C1 segment of cervical spinal cord (tissue), 14 donors: Measurements from ENCODE around the gene C1QTNF5.
"Not testable (repeated sequence)": the region's sequence is repeated elsewhere in the genome, so short reads cannot be mapped to it uniquely, and the experiment has no call there.

ENCODE experiments used
- DNase-seq, 14 donors: peaks; one replicate each; lab custom pipeline; 2025; lab: John Stamatoyannopoulos, UW

C1QTNF5 gene

GRCh38 chr11:119340335-119341221 lies at the start of gene C1QTNF5:
C1QTNF5 (minus strand) TSS chr11:119340883; CDS start chr11:119340397, 486 bp downstream.
- DNase-seq, result peak in 12 of 14 donors; percentile 21 to 87 (median 72)

GRCh38 chr11:119389611-119390254 lies 49.0 kb upstream of the C1QTNF5 start:
- DNase-seq, result no peak

- no peak for DNase-seq
Observed at GRCh38 chr11:119388103-119388502, 47.4 kb upstream of the C1QTNF5 start.

- DNase-seq, result no peak
Observed at GRCh38 chr11:119384332-119384731, 43.6 kb upstream of the C1QTNF5 start.

GRCh38 chr11:119382513-119382912 lies 41.8 kb upstream of the C1QTNF5 start:
- not testable (repeated sequence) for DNase-seq

GRCh38 chr11:119382101-119382500 lies 41.4 kb upstream of the C1QTNF5 start:
- no peak for DNase-seq

- DNase-seq, result peak; percentile 69 to 97 (median 92)
Observed at GRCh38 chr11:119381181-119381988, 40.7 kb upstream of the C1QTNF5 start, which contains the start of gene USP2. USP2 (minus strand) TSS chr11:119381690; CDS start chr11:119373480, 8,210 bp downstream.

GRCh38 chr11:119380827-119381180 lies 40.1 kb upstream of the C1QTNF5 start:
- no peak for DNase-seq

- DNase-seq, result no peak
Observed at GRCh38 chr11:119380160-119380826, 39.6 kb upstream of the C1QTNF5 start.

GRCh38 chr11:119378851-119379465 lies 38.3 kb upstream of the C1QTNF5 start:
- no peak for DNase-seq

- DNase-seq, result no peak
Observed at GRCh38 chr11:119377961-119378667, 37.4 kb upstream of the C1QTNF5 start.

- no peak for DNase-seq
Observed at GRCh38 chr11:119377112-119377901, 36.6 kb upstream of the C1QTNF5 start.

- peak in 13 of 14 donors; percentile 54 to 97 (median 91) for DNase-seq
Observed at GRCh38 chr11:119376197-119376847, 35.6 kb upstream of the C1QTNF5 start.

- peak in 12 of 14 donors; percentile 39 to 95 (median 86) for DNase-seq
Observed at GRCh38 chr11:119375337-119376196, 34.9 kb upstream of the C1QTNF5 start.

- peak in 8 of 14 donors; percentile 51 to 79 (median 73) for DNase-seq
Observed at GRCh38 chr11:119374632-119375336, 34.1 kb upstream of the C1QTNF5 start.

- DNase-seq, result peak in 12 of 14 donors; percentile 48 to 83 (median 72)
Observed at GRCh38 chr11:119373921-119374631, 33.4 kb upstream of the C1QTNF5 start.
